Activated T-cell treated with anti-CD3 and anti-CD28 coated beads for 48 hours (primary cell): ENCODE measurements around the gene SCYL2.
"Not testable (repeated sequence)": the region's sequence is repeated elsewhere in the genome, so short reads cannot be mapped to it uniquely, and the experiment has no call there.

ENCODE experiments used
- DNase-seq: peaks from one replicate; pipeline ENCODE4 v3.0.0-alpha.2; 2020; ENCODE audit warnings: low read depth

The SCYL2 gene, protein sequence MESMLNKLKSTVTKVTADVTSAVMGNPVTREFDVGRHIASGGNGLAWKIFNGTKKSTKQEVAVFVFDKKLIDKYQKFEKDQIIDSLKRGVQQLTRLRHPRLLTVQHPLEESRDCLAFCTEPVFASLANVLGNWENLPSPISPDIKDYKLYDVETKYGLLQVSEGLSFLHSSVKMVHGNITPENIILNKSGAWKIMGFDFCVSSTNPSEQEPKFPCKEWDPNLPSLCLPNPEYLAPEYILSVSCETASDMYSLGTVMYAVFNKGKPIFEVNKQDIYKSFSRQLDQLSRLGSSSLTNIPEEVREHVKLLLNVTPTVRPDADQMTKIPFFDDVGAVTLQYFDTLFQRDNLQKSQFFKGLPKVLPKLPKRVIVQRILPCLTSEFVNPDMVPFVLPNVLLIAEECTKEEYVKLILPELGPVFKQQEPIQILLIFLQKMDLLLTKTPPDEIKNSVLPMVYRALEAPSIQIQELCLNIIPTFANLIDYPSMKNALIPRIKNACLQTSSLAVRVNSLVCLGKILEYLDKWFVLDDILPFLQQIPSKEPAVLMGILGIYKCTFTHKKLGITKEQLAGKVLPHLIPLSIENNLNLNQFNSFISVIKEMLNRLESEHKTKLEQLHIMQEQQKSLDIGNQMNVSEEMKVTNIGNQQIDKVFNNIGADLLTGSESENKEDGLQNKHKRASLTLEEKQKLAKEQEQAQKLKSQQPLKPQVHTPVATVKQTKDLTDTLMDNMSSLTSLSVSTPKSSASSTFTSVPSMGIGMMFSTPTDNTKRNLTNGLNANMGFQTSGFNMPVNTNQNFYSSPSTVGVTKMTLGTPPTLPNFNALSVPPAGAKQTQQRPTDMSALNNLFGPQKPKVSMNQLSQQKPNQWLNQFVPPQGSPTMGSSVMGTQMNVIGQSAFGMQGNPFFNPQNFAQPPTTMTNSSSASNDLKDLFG

DNA sequence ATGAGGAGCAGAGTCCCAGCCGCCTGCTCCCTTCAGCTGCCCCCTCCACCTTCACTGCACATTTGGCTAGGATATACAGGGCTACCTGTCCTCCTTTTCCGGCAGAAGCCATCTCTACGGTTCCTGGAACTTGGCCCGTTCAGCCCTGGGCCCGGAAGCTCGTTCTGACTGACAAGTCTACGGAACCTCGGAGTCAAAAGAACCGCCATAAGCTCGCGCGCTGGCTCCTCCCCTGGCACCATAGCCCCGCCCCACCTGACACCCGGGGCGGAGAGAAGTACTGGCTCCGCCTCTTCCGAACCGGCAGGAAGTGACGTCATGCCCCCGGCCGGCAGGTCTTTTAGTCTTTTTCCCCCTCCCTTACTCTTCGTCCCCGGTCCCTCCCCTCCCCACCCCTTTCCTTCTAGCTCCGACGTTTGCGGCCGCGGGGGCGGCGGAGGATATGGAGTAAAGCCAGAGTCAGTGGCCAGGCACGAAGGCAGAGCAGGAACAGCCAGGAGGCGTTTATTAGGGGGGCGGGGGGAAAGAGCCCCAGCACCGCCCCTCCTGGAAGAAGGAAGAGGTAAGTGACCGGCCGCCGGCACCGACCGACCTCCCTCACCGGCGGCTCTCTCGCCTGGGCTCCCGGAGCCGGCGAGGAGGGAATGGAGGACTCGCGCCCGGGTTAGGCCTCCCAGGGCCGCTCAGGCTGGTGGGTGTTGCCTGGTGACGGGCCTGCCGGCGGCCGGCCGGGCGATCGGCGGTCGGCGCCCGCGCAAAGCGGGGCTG is at the start of gene SCYL2, which contains the start of gene DEPDC4:
TSS of gene SCYL2 (plus strand) at position 343 of the 768 bp plus-strand sequence. CDS start 15,794 bp downstream, outside the sequence.
TSS of gene DEPDC4 (minus strand) at position 245 of the 768 bp plus-strand sequence. CDS start at position 242, 3 bp downstream.
- DNase-seq: peak; percentile 87

DNA sequence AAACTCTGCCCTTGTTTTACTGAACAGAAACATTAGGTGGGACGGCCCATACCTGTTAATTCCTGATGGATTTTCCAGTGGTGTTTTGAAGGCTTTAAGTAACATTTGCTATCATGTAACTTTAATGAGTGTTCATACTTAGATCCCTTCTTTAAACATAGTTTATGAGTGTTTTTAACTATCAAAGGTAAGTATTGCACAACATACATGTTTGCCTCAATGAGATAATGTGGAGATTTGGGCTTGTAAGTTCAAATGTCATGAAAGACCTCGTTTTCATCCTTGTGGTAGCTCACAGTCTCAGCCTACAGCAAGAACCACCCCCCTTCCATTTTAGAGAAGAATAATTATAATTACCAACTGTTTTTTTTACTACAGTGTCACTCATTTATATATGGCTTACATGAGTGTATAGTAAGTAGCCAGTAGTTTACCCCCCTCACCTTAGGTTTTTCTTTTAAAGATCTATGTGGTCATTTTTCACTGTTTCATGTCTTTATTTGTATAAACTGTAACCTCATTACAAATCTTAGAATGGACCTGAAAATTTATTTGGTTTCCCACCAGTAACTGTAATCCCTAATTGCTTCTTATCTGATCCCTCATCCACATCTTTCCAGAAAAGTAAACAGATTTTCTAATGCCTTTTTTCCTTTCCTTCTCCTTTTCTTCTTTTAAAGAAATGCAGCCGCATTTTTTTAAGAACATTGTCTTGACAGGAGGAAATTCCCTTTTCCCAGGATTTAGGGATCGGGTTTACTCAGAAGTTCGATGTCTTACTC is 47.5 kb upstream of the SCYL2 start:
- no peak for DNase-seq

DNA sequence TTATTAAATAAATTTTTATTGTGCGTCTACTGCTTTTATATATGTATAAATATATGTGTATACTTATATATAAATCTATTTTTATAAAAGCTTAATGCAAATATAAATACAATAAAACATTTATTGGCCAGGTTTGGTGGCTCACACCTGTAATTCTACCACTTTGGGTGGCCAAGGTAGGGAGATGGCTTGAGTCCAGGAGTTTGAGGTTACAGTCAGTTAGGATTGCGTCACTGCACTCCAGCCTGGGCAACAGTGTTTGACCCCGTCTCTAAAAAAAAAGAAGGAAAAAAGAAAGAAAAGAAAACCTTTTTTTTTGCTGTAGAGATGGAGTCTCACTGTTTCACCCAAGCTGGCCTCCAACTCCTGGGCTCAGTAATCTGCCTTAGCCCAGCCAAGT is 45.5 kb upstream of the SCYL2 start:
- DNase-seq: no peak

DNA sequence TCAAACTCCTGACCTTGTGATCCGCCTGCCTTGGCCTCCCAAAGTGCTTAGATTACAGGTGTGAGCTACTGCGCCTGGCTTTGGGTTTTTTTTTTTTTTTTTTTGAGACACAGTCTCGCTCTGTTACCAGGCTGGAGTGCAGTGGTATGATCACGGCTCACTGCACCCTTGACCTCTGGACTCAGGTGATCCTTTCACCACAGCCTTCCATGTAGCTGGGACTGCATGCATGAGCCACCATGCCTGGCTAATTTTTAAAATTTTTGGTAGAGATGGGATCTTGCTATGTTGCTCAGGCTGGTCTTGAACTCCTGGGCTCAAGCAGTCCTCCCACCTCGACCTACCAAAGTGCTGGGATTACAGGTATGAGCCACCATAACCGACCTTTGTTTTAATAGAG is 44.8 kb upstream of the SCYL2 start:
- not testable (repeated sequence) for DNase-seq

DNA sequence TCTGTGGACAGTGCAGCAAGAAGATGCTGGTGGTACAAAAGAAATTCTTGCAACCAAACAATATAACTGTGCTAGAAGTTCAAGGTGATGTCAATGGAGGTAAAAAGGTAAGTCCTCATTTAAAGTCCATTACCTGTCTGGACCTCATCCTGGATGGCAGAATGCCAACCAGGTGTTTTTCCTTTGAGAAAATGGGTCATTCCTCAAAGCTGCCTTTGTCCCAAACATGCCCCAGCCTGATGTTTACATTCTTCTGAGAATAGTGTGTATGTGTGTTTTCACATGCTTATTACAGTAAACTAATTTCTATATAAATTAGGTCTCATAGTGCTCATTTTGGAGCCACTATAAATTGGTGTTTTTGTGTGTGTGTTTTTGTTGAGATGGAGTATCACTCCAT is 41.5 kb upstream of the SCYL2 start:
- DNase-seq: no peak

DNA sequence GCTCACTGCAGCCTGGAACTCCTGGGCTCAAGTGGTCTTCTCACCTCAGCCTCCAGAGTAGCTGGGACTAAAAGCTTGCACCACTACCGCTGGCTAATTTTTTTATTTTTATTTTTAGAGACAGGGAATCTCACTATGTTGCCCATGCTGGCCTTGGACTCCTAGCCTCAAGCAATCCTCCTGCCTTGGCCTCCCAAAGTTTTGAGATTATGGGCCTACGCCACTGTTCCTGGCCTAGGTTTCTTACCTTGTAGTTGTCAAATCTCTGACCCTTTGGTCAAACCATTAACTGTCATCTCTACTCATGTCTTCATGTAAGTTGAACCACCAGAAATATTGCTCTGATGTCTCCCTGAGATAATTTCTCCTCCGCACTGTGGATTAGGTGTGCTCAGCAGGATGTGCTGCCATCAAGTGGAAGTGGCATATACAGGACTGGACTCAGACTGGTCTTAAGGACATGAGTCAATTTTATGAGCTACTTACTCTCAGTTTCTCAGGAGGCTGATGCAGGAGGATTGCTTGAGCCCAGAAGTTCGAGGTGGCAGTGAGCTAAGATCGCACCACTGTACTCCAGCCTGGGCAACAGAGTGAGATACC is 37.8 kb upstream of the SCYL2 start:
- no peak for DNase-seq

DNA sequence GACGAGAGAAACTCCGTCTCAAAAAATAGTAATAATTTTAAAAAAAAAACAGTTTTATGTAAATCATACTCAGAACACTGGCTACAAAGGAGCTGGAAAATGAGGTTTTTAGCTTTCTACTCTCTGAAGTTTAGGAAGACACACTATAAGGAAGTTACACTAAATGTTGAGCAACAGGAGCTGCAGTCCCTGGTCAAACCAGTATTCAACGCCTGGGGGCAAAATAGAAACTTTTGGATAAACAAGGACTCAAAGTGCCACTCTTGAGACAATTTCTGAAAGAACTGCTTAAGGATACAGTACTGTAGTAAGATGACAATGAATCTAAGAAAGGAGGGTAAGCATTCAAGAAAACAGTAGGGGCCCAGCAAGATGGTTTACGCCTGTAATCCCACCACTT is 37.1 kb upstream of the SCYL2 start:
- no peak for DNase-seq

DNA sequence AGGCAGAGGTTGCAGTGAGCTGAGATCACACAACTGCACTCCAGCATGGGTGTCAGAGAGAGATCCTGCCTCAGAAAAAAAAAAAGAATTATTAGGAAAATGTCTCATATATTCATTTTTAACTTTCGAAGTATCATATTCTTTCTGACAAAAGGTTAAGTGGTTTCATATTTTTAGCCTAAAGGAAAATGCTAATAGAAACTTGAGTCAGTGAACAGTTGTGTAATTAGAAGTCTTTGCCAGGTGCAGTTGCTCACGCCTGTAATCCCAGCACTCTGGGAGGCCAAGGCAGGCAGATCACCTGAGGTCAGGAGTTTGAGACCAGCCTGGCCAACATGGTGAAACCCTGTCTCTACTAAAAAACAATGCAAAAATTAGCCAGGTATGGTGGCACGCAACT is 35.1 kb upstream of the SCYL2 start:
- not testable (repeated sequence) for DNase-seq

DNA sequence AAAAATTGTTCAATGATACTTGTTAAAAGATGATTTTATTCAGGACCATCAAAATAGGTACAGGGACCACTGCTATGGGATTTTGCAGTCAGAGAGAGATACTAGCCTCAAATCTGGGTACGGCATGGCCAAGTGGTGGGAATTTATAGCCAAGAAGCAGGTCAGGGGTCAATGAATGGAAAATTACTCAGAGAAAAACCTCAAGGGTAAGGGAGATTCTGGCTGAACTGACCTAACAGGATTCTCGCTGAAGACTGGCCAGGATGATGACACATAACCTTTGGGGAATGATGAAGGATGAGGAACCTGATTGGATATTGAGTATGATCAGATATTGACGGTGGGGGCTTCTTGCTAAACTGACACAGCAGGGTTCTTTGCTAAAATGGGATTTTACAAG is 32.8 kb upstream of the SCYL2 start:
- DNase-seq: no peak

DNA sequence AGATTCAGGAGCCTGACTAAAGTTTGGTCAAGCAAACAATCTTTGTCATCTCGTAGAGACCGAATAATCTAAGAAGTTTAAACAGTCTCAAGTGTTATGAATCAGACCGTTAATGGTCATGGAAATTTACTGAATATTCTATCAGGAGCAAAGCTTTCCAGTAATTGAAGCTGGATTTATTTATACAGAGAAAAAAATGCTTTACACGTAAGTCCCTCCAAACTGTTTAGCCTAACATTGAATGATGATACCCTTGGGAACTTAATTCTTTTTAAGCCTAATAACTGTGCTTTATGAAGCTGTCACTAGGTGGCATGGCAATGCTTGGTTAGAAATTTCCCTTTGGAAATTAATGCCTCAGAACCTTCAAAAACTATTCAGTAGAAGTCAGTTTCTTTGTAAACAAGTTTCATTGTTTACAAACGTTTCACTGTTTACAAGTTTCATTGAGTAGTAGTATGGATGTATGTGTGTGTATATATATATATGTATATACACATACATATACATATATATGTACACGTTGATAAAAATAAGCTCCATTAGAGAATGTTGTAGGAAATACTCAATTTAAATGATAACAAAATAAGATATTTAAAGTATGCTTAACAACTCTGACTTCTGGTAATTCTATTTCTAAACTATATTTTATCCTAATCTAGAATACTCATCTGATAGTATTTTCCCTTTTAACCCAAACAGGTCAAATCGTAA is 32.2 kb upstream of the SCYL2 start:
- no peak for DNase-seq

DNA sequence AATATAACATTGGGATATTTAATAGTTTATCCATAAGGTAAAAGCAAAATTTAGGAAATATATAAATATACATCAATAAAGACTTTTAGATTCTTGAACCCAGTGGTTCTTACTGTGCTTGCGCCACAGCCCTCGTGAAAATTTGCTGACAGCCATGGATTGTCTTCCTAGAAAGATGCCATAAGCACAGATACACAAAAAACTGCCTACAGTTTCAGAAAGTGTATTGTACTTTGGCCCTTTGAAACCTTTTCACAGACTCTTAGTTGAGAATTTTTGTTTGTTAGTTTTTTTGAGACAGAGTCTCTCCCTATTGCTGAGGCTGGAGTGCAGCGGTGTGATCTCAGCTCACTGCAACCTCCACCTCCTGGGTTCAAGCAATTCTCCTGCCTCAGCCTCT is 28.2 kb upstream of the SCYL2 start:
- DNase-seq: no peak

DNA sequence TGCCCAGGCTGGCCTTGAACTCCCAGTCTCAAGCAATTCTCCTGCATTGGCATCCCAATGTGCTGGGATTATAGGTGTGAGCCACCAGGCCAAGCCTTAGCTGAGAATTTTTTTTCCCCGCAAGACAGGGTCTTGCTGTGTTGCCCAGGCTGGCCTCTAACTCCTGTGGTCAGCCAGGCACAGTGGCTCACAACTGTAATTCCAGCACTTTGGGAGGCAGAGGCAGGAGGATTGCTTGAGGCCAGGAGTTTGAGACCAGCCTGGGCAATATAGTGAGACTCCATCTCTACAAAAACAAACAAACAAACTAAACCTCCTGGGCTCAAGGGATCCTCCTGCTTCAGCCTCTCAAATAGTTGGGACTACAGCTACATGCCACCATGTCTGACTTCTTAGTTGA is 27.4 kb upstream of the SCYL2 start:
- DNase-seq: no peak

DNA sequence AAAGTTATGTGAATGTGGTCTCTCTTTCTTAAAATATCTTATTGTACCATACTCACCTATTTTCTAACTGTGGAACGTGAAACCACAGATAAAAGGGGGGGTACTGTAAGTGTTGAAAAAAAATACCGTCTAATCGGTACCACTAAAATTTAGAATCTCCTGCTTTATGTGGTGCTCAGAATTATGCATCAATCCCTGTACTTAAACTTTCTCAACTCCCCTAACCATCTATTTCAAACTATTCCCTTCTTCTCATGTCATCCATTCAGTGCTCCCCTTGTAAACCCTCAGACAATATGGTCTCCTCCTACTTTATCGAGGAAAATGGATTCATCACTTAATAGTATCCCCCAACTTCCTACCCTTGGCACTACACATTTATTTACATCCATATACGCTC is 23.8 kb upstream of the SCYL2 start:
- DNase-seq: no peak

DNA sequence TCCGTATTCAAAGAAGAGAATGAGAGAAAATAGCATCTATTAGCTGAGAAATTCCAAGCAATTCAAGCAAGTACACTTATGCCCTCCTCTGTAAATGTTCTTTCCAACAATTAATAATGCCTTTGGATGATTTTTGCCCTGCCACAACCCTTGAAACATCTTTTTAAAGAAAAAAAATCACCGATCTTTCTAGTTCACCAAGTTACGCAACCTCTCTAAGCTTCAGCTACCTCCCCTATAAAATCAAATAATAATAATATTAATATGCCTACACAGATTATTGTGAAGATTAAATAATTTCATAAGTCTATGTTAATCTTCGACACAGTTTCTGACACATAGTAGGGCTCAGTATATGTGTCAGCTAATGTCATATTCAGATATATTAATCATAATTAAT is 19.2 kb upstream of the SCYL2 start:
- DNase-seq: no peak

DNA sequence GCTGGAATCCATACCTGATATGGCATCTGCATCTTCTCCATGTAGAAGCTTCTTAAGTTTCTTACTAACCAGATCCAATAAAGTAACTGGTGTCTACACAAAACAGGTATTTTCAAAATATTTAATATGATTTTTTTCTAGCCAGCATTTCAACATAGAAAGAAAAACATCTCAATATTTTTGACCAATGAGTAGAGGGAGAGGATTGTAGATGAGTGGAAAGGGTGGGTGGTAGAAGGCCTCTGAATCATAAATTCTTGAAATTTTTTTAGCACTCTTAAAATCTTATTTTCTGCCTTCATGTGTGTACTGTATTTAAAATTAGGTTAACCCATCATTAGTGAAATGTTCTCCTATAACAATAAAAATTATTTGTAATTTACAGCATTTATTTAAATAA is 18.1 kb upstream of the SCYL2 start:
- DNase-seq: no peak

DNA sequence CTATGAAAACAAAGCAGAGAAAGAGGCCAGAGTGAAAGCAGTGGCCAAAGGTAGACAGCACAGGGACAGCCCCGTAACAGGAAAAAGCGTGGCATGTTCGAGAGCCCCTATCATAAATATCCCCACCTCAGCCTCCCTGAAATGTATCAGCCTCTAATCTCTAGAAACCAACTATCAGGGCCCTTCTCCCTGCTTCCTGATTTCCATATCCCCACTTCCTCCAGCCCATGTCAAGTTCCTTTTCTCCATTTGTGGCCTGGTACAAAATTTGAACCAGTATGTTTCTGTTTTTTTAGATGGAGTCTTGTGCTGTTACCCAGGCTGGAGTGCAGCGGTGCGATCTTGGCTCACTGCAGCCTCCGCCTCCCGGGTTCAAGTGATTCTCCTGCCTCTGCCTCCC is 17.0 kb upstream of the SCYL2 start:
- DNase-seq: no peak

DNA sequence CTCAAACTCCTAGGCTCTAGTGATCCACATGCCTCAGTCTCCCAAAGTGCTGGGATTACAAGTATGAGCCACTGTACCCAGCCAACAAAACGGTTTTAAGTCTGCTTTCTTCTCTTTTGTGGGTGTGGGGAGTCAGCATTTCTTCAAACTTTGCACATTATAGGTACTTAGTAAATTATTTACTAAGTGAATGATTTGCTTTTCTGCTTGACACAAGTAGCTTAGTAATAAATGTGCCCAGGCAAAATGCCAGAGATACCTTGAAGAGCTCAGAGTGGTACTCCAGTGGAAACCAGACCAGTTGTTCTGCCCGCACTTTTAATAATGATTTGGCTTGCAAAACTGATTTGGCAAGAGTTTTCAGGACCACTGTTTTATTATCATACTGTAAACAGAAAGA is 15.1 kb upstream of the SCYL2 start:
- DNase-seq: no peak

DNA sequence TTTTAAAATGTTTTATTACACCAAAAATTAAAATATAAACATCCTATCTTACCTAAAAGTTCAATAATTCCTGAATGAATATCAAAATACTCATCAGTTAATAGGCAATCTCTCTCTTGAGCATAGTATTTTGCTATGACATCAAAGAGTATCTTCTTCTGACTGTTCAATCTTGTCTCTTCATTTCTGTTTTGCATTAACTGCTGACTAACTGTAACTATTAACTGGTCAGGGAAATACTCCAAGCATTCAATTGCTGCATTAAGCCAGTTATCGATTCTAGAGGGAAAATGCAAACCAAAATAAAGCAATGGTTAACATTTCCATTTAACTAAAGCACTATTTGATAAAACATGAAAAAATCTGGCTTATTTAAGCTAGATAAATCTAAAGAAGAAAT is 13.5 kb upstream of the SCYL2 start:
- no peak for DNase-seq

DNA sequence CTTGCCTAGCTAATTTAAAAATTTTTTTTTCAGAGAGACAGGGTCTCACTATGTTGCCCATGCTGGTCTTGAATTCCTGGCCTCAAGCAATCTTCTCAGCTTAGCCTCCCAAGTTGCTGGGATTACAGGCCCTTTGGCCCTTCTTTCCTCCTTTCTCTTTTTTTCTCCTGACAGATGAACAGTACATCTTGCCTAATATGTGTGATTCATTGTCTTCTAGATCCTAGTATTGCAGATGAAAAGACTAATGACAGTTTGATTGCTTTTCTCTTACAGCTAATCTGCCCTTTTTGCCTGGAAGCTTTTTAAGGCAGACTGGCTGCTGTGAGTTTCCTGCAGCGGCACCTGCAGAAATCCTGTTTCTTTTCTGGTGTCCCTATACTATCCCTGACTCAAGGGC is 12.1 kb upstream of the SCYL2 start:
- DNase-seq: no peak

DNA sequence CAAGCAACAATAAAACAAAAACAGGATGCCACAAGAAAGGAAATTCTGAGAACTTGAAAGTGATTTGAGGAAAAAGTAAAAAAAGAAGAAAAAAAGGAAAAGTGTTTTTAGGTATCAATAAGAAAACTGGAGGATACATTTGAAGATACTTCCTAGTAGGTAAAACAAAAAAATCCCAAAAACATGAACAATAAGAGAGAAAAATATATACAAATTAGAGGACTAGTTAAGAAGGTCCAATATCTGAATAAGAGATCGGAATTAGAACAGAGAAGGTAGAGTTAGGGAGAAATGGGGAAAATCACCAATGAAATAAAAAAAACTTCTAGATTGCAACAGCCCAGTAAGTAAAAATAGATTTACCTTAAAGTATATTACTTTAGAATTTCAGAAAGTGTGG is 8.8 kb upstream of the SCYL2 start:
- no peak for DNase-seq
